GM19455 (cell line): Measurements from ENCODE around the gene ZFYVE28.
A peak's percentile ranks its signal among the peaks of the same experiment; 100 is the strongest.
"Not testable (repeated sequence)": the region's sequence is repeated elsewhere in the genome, so short reads cannot be mapped to it uniquely, and the experiment has no call there.

ENCODE experiments used
- ATAC-seq: cut with Tn5 transposase; IDR thresholded peaks from one replicate; pipeline ENCODE4 v1.9.1; 2021; ENCODE audit not compliant: unreplicated experiment

ZFYVE28 gene

DNA sequence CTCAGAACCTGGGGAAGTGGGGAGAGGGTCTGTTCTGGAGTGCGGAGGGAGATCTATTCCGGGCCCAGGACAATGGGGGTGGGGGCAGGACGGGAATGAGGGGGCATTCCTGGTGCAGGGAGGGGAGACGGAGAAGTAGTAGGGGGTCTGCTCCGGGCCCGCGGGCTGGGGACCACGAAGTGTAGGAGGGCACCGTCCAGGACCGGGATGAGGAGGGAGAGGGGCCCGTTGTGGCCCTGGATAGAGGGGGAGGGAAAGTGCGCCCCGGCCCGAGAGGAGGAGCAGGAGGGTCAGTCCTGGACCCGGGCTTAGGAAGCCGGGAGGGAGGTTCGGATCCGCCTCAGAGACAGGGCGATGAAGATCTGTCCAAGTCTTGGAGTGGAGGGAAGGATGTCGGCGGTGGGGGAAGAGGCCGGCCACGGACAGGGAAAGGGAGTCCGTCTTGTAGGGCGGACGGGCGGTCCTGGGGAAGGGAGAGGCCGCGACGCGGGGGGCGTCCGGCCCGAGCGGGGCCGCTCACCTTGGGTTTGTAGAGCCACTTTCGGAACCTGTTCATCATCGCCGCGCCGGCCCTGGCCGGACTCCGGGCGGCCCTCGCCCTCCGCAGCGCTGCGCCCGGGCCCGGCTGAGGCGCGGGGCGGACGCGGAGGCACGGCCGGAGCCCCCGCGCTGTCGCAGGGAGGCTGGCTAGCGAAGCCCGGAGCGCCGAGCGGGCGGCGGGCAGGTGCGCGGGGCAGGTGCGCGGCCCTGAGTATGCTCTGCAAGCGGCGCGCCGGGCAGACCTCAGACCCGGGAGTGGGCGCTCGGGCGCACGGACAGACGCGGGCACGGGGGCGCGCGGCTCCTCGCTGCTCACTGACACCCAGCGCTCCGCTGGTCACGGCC is at the start of gene ZFYVE28:
ZFYVE28 (minus strand) TSS at position 881 of the 885 bp plus-strand sequence; CDS start at position 559, 322 bp downstream.
- no peak for ATAC-seq

DNA sequence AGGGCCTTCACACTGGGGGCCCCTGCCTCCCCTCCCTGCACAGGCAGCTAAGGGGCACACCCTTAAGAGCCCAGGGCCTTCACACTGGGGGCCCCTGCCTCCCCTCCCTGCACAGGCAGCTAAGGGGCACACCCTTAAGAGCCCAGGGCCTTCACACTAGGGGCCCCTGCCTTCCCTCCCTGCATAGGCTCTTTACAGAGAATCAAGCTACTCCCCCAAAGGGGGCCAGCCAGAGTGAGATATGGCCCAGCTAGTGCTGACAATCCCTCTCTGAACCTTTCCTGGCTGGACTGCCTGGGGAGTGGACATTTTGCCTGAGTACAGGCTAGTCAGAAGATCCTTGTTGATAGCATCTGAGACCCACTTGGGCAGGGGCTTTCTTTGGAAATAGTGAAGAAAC is 47.1 kb upstream of the ZFYVE28 start:
- not testable (repeated sequence) for ATAC-seq

DNA sequence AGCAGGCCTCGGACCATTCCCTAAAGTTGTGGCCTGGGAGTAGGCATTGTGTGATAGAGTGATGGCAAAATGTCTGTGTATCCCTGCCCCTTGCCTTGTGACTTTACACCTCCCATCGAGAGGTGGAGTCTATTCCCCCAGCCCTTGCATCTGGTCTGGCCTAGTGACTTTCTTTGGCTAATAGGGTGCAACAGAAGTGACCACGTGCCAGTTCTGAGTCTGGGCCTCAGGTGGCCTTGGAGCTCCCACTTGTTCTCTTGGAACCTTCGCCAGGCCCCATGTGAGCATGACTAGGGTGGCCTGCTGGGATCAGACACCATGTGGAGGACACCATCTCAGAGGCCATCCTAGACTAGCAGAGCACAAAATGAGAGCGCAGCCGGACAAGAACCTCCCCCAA is 46.6 kb upstream of the ZFYVE28 start:
- no peak for ATAC-seq

DNA sequence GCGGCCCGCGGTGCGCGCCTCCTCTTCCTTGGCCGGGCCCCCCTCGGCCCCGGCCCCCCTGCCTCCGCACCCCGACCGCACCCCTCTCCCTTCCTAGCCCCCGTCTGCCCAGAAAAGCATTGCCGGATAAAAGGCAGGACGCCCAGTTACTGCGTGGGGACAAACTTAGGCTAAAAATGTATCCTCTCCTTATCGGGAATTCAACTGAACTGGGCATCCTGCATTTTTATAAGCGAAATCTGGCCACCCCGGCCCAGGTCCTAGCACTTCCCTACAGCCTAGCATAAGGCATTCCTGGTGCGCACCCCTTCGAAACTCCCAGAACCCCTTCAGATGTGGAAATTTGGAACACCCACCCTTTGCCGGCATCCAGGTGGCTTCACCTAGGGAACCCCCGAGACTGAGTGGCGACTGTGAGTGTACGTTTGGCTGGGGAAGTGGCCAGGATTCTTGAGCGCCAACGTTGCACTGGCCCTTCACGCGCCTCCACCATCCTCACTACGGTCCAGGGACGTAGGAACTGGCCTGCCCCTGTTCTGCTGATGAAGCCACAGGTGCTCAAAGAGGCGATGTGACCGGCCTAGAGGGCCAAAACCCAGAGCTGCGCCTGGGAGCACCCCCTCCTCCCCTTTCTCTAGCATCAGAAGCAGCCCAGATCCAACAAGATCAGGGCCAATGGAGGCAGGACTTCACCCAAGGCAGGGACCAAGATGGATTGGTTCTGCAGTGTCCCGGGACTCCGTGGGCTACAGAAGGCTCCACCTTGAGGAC is 44.7 kb upstream of the ZFYVE28 start:
- ATAC-seq: no peak

DNA sequence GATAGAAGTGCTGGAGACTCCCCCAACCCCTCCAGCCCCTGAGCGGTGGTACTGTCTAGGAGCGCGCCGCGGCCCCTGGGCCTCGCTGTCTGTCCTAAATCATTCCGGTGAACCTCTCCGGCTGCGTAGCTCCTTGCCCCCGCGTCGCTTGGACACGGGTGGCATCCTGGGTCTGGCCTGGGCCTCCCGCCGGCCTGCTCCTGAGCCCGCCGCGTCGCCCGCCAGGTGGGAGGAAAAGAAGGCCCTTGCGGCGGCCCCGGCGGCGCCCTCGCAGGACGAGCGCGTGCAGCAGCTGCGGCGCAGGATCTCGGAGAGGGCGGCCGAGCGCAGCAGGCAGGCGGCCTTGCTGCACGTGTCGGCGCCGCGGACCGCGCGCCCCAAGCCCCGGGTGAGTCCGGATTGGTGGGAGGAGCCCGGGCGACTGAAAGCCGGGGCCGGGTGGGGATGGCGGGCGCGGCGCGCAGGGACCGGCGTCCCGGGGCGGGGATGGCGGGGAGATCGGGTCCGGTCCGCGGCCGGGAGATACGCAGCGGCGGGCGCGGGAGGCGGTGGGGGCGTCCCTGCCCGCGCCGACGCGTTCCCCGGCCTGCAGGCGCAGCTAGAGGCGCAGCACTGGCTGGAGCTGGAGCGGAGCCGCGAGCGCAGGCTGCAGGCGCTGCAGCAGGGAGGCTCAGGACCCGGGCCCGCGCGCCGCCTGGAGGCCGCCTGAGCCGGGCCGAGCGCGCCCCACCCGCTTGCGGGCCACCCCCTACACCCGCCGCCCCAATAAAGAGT is 44.0 kb upstream of the ZFYVE28 start:
- peak; percentile 81 for ATAC-seq

DNA sequence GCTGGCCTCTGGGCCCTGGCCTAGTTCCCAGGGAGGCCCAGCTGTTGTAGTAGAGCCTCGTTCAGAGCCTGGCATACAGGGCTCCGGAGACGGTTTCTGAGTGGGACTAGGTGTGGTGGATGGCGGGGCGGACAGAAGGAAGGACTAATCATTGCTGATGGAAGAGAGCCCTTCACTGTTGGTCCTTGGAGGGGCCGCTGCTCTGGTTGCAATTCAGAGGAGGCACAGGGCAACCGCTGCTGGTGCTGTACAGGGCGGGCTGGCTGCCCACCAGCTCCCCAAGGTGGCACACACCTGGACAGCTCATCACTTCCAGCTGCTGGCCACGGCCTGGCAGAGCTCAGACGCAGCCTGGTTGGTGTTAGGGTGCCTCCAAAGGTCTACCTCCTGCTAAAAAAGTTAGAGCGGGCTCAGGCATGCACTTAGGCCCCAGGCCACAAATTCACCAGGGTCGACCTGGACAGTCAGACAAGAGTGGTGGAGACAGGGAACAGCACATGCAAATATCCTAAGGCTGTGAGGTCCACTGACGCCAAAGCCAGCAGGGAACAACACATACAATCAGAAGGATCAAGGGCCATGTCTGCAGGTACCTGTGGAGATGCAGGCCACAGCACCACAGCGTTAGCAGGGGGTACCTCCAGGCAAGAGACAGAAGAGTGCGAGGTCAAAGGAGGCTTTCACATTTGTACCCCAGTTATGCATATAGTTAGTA is 43.0 kb upstream of the ZFYVE28 start:
- no peak for ATAC-seq

DNA sequence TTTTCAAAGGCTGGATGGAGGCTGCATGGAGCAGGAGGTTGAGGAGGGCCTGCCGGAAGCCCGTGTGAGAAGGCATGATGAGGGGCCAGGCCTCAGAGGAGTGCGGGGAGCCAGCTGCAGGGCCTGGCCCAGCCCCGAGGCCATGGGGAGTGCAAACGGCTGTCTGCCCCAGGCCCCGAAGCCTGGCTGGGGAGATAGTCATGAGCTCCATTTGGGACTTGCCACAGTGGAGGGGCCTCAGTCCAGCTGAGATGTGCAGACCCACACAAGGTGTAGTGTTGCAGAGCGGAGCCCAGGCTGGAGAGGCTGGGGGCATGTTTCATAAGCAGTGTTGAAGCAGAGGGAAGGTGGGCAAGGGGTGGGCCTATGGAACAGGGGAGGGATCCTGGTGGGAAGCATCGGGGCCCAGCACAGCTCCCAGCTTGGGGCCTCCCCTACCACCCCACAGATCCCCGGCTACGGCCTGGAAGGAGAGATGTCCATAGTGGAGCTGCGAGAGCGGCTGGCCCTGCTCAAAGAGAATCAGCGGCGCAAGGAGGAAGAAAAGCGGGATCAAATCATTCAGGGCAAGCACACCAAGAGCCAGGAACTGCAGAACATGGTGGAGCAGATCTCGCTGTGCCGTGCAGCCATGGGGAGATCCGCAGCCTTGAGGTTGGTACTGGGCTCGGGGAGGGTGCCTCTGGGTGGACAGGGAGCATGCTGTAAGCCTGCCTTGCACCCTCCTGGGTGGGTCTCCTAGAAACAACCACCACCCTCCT is 41.3 kb upstream of the ZFYVE28 start:
- no peak for ATAC-seq

DNA sequence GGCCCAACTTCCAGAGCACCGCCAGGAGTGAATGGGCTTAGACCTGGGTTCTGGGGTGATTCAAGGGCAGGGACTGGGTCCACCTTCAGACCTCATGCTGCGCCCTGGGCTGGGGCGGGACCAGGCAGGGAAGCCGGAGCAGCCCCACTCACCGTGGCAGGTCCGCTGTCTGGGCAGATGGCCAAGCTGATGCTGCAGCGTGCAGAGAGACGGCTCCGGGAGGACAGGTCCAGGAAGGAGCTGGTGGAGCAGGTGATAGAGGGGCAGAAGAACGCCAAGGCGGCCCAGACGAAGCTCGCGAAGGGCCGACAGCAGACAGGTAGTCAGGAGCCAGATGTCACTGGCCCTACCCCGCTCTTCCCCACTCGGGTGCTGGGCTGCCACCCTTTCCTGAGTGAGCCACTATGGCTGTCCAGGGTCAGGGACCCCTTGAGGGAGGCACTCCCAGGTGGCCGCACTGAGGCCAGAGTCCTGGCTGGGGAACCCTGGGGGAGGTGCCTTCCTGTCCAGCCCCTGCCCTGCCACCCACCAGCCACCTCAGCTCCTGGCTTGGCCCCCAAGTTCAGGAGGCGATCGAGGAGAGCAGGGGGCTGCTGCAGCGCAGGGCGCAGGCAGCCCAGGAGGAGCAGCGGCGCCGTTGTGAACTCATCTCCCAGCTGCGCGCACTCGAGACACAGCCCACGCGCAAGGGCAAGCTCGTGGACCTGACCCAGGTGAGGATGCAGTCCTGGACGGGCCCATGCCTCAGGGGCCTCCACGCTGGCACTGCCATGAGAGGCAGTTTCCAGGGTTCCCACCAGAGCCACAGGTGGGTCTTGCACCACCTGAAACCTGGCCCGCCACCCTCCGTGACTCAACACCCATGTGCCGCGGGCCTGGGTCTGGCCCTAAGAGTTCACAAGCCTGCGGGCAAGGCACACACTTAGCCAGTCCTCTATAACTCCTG is 40.4 kb upstream of the ZFYVE28 start:
- no peak for ATAC-seq

DNA sequence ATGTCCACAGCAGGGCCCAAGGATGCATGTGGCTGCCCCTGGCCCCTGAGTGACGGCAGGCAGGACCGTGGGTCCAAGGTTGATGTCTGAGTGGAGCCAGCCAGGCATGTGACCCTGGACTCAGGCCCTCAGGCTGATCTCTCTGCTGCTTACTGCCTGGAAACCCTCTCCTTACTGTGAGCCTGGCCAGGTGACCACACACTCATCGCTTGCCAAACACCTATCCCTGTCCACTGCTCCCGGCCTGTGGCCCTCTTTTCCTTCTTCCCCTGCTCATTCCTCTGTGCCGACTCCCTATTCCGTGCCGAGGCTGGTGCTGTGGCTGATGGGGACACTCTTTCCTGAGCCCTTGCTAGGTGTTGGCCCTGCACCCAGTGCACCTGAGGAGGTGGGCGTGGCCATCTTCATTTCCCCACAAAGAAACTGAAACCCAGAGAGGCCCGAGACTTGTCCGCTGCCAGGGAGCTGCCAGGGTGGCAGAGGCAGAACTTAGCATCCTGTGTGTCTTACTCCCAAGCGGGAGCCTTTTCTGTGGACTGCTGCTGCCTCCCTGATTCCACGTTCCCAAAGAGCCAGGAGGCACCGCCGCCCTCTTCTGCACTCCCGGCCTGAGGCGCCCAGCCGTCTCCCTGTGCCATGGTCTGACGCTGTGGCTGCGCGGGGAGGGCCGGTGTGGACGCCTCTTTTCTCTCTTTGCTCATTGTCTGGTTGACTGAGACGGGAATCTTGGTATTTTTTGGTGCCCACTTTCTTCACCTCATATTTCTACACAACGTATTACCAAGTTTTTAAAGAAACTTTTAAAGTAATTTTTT is 39.2 kb upstream of the ZFYVE28 start:
- ATAC-seq: no peak

DNA sequence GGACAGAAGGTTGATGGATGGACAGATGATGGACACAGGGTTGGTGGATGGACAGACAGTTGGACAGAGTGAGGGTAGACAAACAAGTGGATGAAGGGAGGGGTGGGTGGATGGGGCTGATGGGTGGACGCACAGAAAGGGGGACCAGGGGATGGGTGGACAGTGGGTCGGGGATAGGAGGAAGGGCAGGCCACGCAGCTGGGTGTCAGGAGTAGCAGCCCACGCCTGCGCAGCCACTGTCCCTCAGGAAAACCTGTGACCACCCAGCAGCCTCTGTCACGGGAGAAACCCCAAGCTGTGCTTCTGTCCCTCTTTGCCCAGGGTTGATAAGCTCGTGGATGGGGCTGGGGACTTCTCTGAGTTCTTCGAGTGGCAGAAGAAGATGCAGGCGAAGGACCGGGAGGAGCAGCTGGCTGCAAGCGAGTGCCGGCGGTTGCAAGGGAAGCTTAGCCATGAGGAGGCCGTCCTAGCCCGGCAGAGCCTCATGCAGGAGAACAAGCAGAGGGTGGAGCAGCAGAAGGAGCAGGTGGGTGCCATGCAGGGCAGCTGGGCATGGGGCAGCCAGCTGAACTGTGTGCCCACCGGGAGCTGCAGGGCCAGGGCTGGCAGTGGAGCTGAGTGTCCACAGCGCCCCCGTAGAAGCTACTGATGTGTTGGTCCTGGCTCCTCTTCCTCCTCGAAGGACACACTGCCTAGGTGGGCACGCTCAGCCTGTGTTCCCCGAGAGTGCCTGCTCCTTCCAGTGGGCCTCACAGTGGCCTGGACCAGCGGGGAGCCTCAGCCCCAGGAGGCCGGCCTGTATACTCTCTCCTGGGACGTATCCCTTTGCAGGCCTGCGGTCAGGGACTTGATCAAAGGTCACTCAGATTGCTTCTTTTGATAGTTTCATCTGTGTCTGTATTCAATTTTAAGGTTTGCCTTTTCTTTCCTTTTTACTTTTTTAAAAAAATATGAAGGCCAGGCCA is 33.7 kb upstream of the ZFYVE28 start:
- no peak for ATAC-seq

DNA sequence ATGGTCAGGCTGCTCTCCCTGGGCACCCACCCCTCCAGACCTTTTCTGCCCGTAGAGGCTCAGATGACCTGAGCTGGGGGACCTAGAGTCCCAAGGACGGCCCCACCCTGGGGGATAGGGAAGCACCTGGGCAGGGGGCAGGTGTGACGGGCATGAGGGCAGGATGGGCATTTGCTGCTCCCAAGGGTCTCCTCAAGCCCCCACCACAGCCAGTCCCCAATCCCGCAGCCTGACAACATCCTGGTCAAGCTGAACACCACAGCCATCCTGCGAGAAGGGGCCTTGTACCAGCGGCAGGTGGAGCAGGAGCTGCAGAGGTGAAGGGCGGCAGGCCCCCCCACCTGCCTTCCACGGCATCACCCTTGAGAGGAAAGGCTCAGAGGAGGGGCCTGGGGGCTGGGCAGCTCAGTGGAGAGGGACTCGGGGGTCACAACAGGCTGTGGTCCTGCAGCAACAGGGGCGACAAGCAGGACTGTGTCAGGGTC is 32.6 kb upstream of the ZFYVE28 start:
- ATAC-seq: no peak

DNA sequence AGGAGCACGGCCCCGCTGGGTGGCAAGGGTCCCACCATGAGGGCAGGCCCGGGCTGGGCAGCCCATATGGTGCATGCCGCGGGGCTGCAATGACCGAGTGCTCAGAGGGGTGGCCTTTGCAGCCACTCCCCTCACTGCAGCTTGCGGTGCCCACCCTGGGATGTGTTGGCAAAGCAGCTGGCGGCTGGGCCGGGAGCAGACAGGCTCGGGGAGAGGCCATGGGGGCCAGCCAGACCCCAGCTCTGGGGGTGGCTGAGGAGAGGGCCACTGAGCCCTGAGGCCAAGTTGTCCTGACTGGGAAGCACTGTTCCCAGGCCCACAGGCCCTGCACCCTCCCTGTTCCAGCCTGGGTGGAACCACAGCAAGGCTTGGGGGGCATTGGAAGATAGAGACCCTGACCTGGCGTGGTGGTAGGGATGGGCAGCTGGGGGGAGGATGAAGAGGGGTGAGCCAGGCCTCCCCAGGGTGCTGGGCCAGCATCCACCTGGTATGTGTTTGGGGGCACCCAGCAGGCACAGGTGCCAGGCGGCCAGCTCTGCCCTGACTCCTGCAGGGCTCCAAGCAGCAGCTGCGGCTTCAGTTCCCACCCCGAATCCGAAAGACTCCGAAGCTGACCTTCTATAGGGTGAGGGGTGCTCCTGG is 32.1 kb upstream of the ZFYVE28 start:
- ATAC-seq: no peak

DNA sequence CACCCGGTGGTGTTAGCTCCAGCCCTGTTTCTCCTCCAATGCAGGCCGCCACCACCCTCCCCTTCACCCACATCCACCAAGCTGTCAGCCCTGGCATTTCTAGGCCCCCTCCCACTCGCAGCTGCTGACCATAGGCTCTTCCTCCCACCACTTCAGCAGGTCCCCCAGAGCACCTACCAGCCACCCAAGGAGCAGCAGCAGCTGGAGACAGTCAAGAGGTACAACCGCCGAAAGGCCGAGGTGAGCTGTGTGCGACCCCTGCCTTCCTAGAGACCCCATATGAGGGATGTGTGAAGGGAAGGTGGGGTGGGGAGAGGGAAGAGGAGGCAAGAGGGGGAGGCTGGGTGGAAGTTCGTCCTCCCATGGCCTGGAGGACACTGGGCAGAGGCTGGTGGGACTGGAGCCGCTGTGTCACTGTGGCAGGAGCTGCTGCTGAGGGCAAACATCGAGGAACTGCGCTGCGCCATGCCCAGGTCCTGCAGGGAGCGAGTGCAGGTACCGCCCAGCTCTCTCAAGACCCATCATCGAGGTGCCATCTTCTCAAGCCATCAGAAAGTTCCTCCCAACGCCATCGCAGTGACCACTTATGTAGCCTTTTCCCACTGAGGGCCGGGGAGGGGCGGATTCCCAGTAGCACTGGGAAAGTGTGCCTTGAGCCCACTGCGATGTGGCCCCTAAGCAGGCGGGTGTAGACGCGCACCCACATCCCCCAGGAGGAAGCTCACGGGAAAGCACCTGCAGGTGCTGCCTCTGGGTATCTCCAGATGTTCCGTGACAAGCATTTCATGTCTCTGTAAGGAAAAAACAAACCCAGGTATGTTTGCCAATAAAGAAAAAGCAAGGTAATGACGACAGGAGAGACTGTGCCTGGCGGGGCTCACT is 31.3 kb upstream of the ZFYVE28 start:
- ATAC-seq: no peak

DNA sequence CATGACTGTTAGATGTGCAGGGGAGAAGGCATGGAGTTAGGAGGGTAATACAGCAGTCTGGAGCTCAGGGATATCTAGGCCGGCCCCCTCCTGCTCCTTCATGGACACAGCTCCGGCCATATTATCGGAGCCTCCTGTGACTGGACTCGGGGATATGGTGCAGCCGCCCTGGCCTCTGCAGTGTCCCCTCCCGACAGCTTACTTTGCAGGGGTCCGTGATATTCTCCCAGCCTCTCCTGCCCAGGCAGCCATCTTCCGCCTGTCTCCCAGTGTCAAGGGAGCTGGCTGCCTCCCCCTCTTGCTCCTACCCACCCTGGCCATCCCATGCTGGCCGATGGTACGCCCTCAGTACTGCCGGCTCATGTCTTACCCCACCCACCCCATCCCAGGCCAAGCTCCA is 30.6 kb upstream of the ZFYVE28 start:
- ATAC-seq: no peak

DNA sequence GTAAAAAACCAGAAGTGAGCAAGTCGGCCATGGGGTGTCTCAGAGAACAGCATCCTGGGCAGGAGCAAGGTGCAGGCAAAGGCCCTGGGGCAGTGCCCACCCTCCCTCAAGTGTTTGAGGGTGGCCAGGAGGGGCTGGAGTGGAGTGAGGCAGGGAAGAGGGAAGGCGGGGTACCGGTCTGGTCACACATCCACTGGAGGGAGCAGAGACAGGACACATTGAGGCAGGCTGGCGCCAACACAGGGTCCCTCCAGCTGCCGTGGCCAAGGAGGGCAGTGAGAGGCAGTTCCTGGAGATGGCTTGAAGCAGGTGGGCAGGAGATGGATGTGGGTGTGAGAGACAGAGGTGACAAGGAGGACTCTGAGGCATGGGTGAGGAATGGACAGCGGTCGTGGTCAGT is 30.1 kb upstream of the ZFYVE28 start:
- ATAC-seq: no peak
